Cardiac septum (tissue), 1 donor: ENCODE data around the gene PID1. TPM values are rescaled to one million over a fixed set of nuclear protein-coding genes. Genes with fewer than 3 reads are reported as not detected.
"Not testable (repeated sequence)": the region's sequence is repeated elsewhere in the genome, so short reads cannot be mapped to it uniquely, and the experiment has no call there.

Experiments used
- DNase-seq: peaks from one replicate; pipeline ENCODE4 v3.0.0-alpha.2; 2020; ENCODE audit warnings: low spot score
- intact Hi-C: fragments of 100-400 bp; cut with DNase I; formaldehyde crosslinking; loops from one replicate; pipeline ENCODE4 v1.14.0; 2022
- total RNA-seq: library from RNA; stranded (reverse); fragmentation: NEBNext Ultra II Directional; extraction: Animal tissue kit (Norgen Biotek cat#: 25700); gene quantifications from one replicate; pipeline ENCODE4 v1.2.1, GENCODE V29; 2021
- donor health status: DM: no; HTN: no; CAD: no.

The PID1 gene
- total RNA-seq, 1 donor from 2014 or later: 4.3 TPM

- intact Hi-C loops: no loop called here
- DNase-seq: no peak
These were observed 182.0 kb downstream of the PID1 start for GRCh38 chr2:229088966-229089700.

GRCh38 chr2:229088517-229088913, 182.6 kb downstream of the PID1 start:
- intact Hi-C loops: no loop called here
- DNase-seq: no peak

- intact Hi-C loops: no loop called here
- no peak for DNase-seq
These were observed 183.1 kb downstream of the PID1 start for GRCh38 chr2:229087843-229088516.

GRCh38 chr2:229087267-229087666, 183.8 kb downstream of the PID1 start:
- DNase-seq: no peak
- intact Hi-C loops: no loop called here

- DNase-seq: no peak
- intact Hi-C loops: no loop called here
These were observed 185.6 kb downstream of the PID1 start for GRCh38 chr2:229085439-229085838.

GRCh38 chr2:229084447-229084846, 186.6 kb downstream of the PID1 start:
- intact Hi-C loops: no loop called here
- no peak for DNase-seq

GRCh38 chr2:229083606-229084340, 187.3 kb downstream of the PID1 start:
- no peak for DNase-seq
- intact Hi-C loops: no loop called here

- no peak for DNase-seq
- intact Hi-C loops: no loop called here
These were observed 189.7 kb downstream of the PID1 start for GRCh38 chr2:229081411-229081810.

GRCh38 chr2:229080172-229080571, 190.9 kb downstream of the PID1 start:
- intact Hi-C loops: no loop called here
- no peak for DNase-seq

- intact Hi-C loops, DNase-seq: not testable (repeated sequence)
These were observed 194.2 kb downstream of the PID1 start for GRCh38 chr2:229076886-229077285.

- intact Hi-C loops: no loop called here
These were observed 197.2 kb downstream of the PID1 start for GRCh38 chr2:229073935-229074334.

GRCh38 chr2:229071292-229071976, 199.7 kb downstream of the PID1 start:
- intact Hi-C loops: no loop called here
- no peak for DNase-seq

More at GRCh38 chr2:229073935-229074334, 197.2 kb downstream of the PID1 start:
- DNase-seq: no peak

GRCh38 chr2:229066121-229066715, 204.9 kb downstream of the PID1 start:
- intact Hi-C loops: no loop called here
- no peak for DNase-seq

GRCh38 chr2:229064749-229065148, 206.3 kb downstream of the PID1 start:
- DNase-seq: no peak
- intact Hi-C loops: no loop called here

- no peak for DNase-seq
- intact Hi-C loops: no loop called here
These were observed 210.9 kb downstream of the PID1 start for GRCh38 chr2:229060147-229060546.

- intact Hi-C loops: no loop called here
These were observed 211.6 kb downstream of the PID1 start for GRCh38 chr2:229059331-229060033.

GRCh38 chr2:229057976-229058553, 213.0 kb downstream of the PID1 start:
- DNase-seq: no peak
- intact Hi-C loops: no loop called here

More at GRCh38 chr2:229059331-229060033, 211.6 kb downstream of the PID1 start:
- DNase-seq: no peak

GRCh38 chr2:229054311-229054710, 216.8 kb downstream of the PID1 start:
- intact Hi-C loops: no loop called here
- DNase-seq: no peak

- no peak for DNase-seq
- intact Hi-C loops: no loop called here
These were observed 219.3 kb downstream of the PID1 start for GRCh38 chr2:229051798-229052197.
